ENCODE data around the gene NOL9.
"Not testable (repeated sequence)": the region's sequence is repeated elsewhere in the genome, so short reads cannot be mapped to it uniquely, and the experiment has no call there.

Gene NOL9

DNA sequence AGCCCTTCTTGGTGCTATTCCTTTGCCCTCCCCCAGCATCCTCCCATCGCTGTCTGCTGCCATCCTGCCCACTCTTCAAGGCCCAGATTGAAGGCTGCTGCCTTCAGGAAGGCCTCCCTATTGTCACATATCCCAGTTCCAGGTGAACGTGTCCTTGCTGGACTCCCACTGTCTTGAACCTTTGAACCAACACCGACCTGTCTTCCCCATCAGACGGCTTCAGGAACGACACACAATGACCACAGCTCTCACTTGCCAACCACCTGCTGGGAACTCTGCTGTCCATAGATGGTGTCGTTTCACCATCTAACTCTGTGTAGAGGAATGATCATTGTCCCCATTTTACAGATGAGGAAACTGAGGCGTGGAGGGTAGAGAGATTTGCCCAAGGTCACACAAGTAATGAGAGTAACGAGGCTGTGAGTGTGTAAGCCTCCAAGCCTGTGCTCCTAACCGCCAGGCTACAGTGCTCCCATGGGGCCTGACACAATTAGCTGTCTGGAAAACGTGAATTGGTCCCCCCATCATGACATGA is 53.0 kb downstream of the NOL9 start:
- no peak for ATAC-seq

- no peak for ATAC-seq
These were observed 53.6 kb downstream of the NOL9 start for GRCh38 chr1:6500544-6501278.

- no peak for ATAC-seq
These were observed 55.0 kb downstream of the NOL9 start for GRCh38 chr1:6499296-6499695.

- ATAC-seq: no peak
These were observed 55.7 kb downstream of the NOL9 start for GRCh38 chr1:6498576-6499111.

GRCh38 chr1:6497867-6498575 is 56.3 kb downstream of the NOL9 start:
- ATAC-seq: no peak

DNA sequence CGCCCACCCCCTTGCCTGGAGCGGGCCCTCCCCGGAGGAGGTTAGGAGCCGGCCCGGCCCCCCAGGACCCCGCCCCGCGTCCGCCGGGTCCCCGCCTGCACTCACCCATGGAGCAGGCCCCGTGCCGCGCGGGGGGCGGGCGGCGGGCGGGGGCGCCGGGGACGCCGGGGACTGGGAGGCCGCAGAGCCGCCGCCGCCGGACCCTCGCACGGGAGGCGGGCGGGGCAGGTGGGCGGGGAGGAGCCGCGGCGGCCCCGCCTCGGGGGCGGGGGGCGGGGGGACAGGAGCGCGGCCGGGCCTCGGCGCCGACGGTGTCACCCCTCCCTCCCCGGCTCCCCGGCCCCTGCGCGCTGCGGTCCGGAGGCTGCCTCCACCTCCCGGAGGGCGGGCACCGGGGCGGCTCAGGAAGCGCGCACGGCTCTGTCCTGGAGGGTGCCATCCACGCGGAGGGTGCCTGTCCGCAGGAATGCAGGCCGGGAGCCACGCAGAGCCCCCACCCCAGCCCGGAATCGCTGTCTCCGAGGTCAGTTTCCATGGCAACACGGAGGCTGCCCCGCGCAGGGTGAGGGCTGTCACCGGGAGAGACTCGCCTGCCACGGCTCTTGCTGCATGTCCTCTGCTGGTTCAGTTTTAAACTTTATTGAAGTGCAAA is 57.0 kb downstream of the NOL9 start:
- ATAC-seq: peak; percentile 60 to 69

DNA sequence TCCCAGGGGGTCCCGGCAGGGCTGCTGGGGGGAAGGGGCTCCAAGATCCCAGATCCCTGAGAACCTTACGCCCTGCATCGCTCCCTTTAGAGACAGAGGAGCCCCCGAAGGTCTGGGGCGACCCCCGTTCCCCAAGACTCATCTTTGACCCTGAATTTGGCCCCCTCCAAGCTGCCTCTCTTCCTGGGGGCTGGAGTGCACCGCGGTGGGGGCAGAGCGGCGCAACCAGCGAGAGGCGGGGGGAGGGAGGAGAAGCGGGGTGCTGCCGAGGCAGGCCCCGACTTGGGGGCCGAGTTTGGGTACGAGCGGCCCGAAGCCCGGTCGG is 57.5 kb downstream of the NOL9 start:
- ATAC-seq: no peak

DNA sequence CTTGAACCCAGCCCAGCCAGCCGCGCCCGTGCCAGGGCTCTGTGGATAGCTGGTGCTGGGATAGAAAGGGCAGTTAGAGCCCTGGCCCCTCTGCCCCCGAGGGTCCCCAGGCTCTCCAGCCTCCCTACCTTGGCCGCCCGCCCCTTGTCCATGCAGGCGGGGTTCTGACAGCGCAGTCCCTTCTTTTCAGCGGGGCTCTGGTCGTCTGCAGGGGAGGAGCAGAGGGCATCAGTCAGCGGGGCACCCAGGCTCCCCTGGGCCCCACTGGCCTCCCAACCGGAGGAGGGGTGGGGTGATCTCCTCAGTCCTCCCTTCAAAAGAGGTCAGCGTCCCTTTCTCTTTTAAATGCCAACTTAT is 58.0 kb downstream of the NOL9 start:
- ATAC-seq: no peak

DNA sequence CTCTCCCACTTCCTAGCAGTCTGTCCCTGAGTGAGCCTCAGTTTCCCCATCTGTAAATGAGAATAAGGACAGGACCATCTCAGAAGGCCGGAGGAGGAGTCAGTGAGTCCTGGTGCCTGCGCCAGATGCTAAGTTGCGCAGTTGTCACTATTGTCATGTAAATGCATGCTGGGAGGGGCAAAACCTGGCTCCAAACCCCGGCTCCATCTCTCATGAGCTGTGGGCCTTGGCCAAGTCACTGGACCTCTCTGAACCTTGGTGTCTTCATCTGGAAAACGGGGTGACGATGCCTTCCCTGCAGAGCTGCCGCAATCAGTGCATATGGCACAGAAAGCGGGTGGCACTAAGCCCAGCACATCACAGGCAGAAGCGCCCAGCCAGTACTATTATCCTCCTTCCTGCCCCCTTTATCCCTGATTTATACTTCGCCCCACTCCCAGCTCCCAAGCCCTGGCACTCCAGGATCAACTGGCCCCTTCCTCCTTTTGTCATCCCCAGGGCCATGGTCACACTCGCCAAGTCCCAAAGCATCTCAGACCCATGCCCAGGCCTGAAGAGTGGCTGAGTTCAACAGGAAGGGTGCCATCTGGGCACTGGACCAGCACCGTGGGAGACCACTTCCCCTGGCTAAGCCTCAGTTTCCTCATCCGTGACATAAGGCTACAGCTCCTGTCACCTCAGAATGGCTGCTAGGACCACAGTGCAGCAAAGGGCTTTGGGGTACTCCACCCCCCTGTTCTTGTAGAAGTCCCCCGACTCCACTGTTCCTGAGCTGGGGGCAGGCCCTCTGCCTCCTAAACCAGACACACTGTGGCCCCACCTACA is 58.6 kb downstream of the NOL9 start:
- no peak for ATAC-seq

DNA sequence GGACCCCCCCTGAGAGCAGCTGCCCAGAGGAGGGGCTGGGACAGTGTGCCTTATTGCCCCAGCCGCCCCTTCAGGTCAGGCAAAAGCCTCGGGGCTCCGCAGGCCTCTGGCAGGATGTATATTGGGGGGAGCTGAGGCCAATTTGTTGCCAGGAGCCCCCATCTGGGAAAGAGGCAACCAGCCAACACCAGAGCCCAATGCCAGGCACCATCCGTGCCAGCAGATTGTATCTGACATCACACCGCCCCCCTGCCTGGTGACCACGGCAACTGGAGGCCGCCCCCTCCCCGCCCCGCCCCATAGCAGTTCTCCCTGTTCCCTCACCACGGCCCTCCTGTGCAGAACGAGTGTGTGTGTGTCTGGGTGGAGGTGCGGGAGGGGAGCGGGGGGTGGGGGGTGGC is 59.3 kb downstream of the NOL9 start:
- no peak for ATAC-seq

DNA sequence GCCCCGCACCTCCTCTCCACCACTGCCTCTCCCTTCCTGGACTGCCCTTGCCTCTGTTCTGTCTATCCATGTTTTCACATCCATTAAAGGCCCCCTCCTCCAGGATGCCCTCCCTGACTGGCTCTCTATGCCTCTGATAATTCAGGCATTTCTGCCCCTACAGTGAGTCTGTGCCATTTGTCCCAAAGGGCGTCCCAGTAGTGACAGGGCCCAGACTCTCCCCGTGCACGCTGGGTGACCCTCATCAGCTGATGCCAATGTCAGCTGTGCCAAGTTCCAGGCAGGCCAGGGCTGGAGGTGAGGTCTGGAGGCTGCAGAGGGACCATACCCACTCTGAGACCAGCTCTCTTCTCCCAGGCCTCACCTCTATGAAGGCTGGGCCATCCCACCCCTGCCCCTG is 59.7 kb downstream of the NOL9 start:
- ATAC-seq: no peak

DNA sequence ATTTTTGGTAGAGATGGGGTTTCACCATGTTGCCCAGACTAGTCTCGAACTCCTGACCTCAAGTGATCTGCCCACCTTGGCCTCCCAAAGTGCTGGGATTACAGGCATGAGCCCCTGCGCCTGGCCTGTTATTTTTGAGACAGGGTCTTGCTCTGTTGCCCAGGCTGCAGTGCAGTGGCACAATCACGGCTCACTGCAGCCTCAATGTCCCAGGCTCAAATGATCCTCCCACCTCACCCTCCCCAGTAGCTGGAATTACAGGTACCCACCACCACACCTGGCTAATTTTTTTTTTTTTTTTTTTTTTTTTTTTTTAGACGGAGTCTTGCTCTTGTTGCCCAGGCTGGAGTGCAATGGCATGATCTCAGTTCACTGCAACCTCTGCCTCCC is 60.5 kb downstream of the NOL9 start:
- ATAC-seq: not testable (repeated sequence)

DNA sequence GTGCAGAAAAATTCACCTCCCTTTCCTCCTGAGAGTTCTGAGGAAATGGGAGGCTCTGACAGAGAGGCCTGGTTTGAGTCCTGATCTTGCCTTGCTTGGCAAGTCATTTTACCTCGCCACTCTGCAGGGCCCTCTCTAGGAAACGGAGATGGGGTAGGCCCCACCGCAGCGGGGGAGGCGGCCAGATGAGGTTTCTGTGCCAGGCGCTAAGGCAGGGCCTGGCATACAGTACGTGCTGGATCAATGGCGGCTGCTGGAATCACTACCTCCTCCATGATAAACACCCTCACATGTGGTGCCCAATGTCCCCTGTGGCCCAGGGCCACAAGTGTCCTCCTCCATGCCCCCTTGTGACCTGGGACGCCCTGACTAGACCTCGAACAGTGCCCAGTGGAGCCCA is 62.3 kb downstream of the NOL9 start:
- no peak for ATAC-seq

- no peak for ATAC-seq
These were observed 62.8 kb downstream of the NOL9 start, which contains the start of gene PLEKHG5 for GRCh38 chr1:6491480-6491962. TSS of gene PLEKHG5 (minus strand) at chr1:6491667. CDS start at chr1:6477571, 14,096 bp downstream.

GRCh38 chr1:6491081-6491449 is 63.2 kb downstream of the NOL9 start:
- ATAC-seq: no peak

DNA sequence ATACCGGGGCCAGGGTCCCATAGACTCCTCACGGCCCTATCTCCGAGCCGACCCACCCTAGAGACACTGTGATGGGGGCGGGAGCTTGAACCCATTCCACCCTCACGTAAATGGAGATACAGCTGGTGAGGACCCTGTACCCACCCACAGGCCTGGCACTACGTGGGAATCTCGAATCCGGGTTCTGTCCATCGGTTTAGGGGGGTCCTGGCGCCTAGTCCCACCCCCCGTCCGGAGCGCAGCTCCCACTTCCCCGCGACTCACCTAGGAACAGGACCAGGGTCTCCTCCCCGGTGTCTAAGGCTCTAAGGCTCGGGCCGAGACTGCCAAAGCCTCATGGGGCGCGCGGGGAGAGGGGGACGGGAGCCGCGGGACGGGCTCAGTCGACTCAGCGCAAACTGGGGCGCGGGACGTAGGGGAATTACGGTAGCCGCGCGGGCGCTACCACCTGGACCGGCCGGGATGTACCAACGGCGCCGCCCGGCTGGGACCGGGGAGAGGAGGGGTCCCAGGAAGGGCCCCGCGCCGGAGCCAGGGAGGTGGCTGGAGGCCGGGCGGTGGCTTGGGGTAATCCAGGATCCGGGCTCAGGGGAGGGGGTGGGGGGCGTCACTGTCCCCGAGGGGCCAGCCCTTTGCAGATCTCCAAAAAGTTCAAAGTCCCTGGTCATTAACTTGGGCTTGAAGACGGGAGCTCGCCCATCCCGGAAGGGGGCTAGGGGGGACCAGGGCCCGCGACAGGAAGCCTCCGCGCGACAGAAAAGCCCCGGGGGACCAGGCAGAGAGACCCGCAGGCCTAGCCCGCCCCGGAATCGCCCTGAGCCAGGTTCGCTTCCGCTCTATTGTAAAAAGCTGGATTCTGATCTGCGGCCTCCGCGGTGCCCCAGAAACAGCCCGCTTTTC is 63.9 kb downstream of the NOL9 start:
- ATAC-seq: peak; percentile 59 to 69

DNA sequence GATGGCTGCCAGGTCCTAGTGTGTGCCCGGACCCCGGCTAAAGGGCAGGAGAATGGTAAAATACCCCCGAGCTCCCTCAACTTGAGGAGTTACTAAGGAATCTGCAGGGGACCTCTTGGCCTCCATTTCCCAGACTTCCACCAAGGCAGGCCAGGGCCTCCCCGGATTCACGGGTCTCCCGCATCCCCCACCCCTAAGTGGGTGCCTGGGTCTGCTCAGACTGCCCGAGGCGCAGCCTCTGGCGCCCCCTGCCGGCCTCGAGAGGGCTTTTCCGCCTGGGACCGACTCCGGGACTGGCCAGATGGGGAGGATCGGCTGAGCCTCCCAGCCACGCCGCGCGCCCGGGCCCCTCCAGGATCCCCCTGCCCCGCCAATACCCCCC is 64.5 kb downstream of the NOL9 start:
- peak; percentile 73 to 76 for ATAC-seq

- no peak for ATAC-seq
These were observed 64.9 kb downstream of the NOL9 start for GRCh38 chr1:6489383-6489765.

DNA sequence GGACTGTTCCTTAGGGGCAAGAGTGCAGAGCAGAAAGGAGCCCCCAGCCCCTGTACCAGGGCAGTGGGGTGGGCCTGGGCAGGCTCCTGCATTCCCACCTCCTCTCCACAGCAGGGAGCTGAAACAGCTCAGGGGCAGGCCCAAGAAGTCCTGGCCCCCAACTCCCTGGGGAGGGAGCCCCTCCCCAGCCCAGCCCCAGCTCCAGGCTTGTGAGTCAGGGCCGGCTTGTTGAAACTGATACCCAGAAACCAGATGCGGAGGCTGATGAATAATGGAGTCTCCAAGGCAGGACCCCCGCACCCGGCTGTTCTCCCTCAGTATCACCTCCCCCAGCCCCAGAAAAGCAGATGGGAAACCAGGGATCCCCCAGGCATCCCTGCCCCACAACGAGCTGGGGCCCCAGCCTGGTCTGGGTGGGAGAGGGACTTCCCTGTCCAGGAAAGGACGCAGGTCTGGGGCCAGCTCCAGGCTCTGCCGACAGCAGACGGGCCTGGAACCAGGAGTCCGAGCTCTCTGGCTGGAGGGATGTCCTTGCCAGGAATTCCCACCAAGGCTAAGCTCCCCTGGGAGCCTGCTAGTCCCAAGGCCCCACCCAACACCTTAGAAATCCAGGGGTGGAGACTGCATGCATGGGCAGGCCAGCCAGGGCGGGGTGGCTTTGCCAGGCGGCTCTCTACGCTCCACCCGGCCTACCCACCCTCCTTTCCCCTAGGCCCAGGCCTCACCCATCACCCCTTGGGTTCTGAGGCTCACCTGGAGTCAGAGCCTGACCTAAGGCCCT is 65.5 kb downstream of the NOL9 start:
- no peak for ATAC-seq

- ATAC-seq: no peak
These were observed 66.4 kb downstream of the NOL9 start for GRCh38 chr1:6487804-6488484.

All from activated CD4-positive, CD25-positive, alpha-beta regulatory T cell treated with anti-CD3 and anti-CD28 coated beads, Interleukin-2, amount 50 U/mL, for 24 hours (primary cell).